Astrocyte (in vitro differentiated cells and primary cell): ENCODE measurements around the gene MAP7D1. TPM values are rescaled to one million over a fixed set of nuclear protein-coding genes. Genes with fewer than 3 reads are reported as not detected.
"Not testable (repeated sequence)": the region's sequence is repeated elsewhere in the genome, so short reads cannot be mapped to it uniquely, and the experiment has no call there.

Source experiments
- DNase-seq: peaks from one replicate; pipeline ENCODE4 v3.0.0-alpha.2; 2010; ENCODE audit warnings: low read depth
- FAIRE-seq: peaks from 2 replicates; lab custom pipeline; 2011; peaks lifted over from hg19 to GRCh38; lab: Jason Lieb, UNC
- H2AFZ ChIP-seq: 2 replicates; pipeline ENCODE4 v1.6.0; 2012; ENCODE audit warnings: low read depth, low read length, inconsistent platforms
- H3K27ac ChIP-seq: 2 replicates; pipeline ENCODE4 v1.5.1; 2011; ENCODE audit warnings: low read depth, low read length, inconsistent platforms
- H3K27me3 ChIP-seq: 2 replicates; pipeline ENCODE4 v1.6.0; 2011; ENCODE audit warnings: low read length, inconsistent platforms; ENCODE audit not compliant: insufficient read depth
- H3K36me3 ChIP-seq: 2 replicates; pipeline ENCODE4 v1.5.1; 2011; ENCODE audit warnings: low read length, inconsistent platforms; ENCODE audit not compliant: insufficient read depth
- H3K4me1 ChIP-seq: 2 replicates; pipeline ENCODE4 v1.5.1; 2011; ENCODE audit warnings: low read length, inconsistent platforms; ENCODE audit not compliant: insufficient read depth
- H3K4me2 ChIP-seq: 2 replicates; pipeline ENCODE4 v1.6.0; 2012; ENCODE audit warnings: low read length, inconsistent platforms
- H3K4me3 ChIP-seq: 2 replicates; pipeline ENCODE4 v1.5.1; 2011; ENCODE audit warnings: low read depth, mild to moderate bottlenecking, low read length, inconsistent platforms; ENCODE audit not compliant: insufficient read depth
- H3K79me2 ChIP-seq: 2 replicates; pipeline ENCODE4 v1.6.0; 2012; ENCODE audit warnings: mild to moderate bottlenecking, low read length, inconsistent platforms; ENCODE audit not compliant: insufficient read depth
- H3K9ac ChIP-seq: 2 replicates; pipeline ENCODE4 v1.6.0; 2012; ENCODE audit warnings: mild to moderate bottlenecking, low read length, inconsistent platforms
- H3K9me3 ChIP-seq: 2 replicates; pipeline ENCODE4 v1.5.1; 2012; ENCODE audit warnings: low read depth, mild to moderate bottlenecking, low read length, inconsistent platforms; ENCODE audit not compliant: insufficient read depth
- H4K20me1 ChIP-seq: 2 replicates; pipeline ENCODE4 v1.6.0; 2012; ENCODE audit warnings: low read length, inconsistent platforms; ENCODE audit not compliant: insufficient read depth
- H3K27ac Mint-ChIP-seq: one replicate; pipeline ENCODE4 v1.8.0; 2021; ENCODE audit warnings: mild to moderate bottlenecking, mixed read lengths; ENCODE audit not compliant: unreplicated experiment
- H3K27me3 Mint-ChIP-seq: one replicate; pipeline ENCODE4 v1.8.0; 2021; ENCODE audit warnings: low read depth, mixed read lengths; ENCODE audit not compliant: unreplicated experiment
- H3K36me3 Mint-ChIP-seq: one replicate; pipeline ENCODE4 v1.8.0; 2021; ENCODE audit warnings: low read depth, mixed read lengths; ENCODE audit not compliant: unreplicated experiment
- H3K4me1 Mint-ChIP-seq: one replicate; pipeline ENCODE4 v1.8.0; 2021; ENCODE audit warnings: low read depth, mixed read lengths; ENCODE audit not compliant: unreplicated experiment
- H3K4me3 Mint-ChIP-seq: one replicate; pipeline ENCODE4 v1.8.0; 2021; ENCODE audit warnings: mild to moderate bottlenecking, moderate library complexity, mixed read lengths; ENCODE audit not compliant: unreplicated experiment
- H3K9me3 Mint-ChIP-seq: one replicate; pipeline ENCODE4 v1.8.0; 2021; ENCODE audit warnings: mild to moderate bottlenecking, mixed read lengths; ENCODE audit not compliant: unreplicated experiment
- CTCF ChIP-seq: IDR thresholded peaks from 2 replicates; pipeline ENCODE4 v1.5.1; 2011; ENCODE audit warnings: low read depth, mild to moderate bottlenecking, inconsistent platforms, low read length, moderate library complexity; ENCODE audit not compliant: insufficient read depth
- EZH2 ChIP-seq: IDR thresholded peaks from 2 replicates; pipeline ENCODE4 v1.6.1; 2012; ENCODE audit warnings: mild to moderate bottlenecking, low read length, inconsistent platforms; ENCODE audit not compliant: insufficient read depth
- total RNA-seq: library from RNA; stranded (reverse); gene quantifications from 2 replicates; pipeline ENCODE4 v1.2.1, GENCODE V29; 2021

MAP7D1 gene
- total RNA-seq, 1 donor from 2014 or later, result 271 TPM

- H3K27ac Mint-ChIP-seq, result peak overlapping the region; percentile 73
- Histone ChIP-seq H2AFZ (peak overlapping the region; percentile 36), H3K27ac (peak overlapping the region; percentile 45), H4K20me1 (no peaks in the 10 kb centered on the region), H3K4me1 (peaks cover 11% of the 10 kb centered on the region), H3K4me3 (no peak overlapping the region), H3K27me3 (no peaks in the 10 kb centered on the region), H3K4me2 (peak overlapping the region; percentile 51), H3K9ac (peak overlapping the region; percentile 61), H3K9me3 (no peaks in the 10 kb centered on the region), H3K36me3 (peaks cover 3% of the 10 kb centered on the region), H3K79me2 (no peaks in the 10 kb centered on the region)
- H3K36me3 Mint-ChIP-seq, result peaks cover 8% of the 10 kb centered on the region
- H3K27me3 Mint-ChIP-seq, result no peaks in the 10 kb centered on the region
- H3K4me1 Mint-ChIP-seq, result peaks cover 10% of the 10 kb centered on the region
- no peak overlapping the region for H3K4me3 Mint-ChIP-seq
- DNase-seq, result peak; percentile 79
- no peaks in the 10 kb centered on the region for H3K9me3 Mint-ChIP-seq
- TF ChIP-seq CTCF, result peak; percentile 81
- no peak for TF ChIP-seq EZH2
- FAIRE-seq, result peak; percentile 70
These were observed 32.0 kb downstream of the MAP7D1 start for GRCh38 chr1:36187800-36188593.

- H2AFZ ChIP-seq, H3K27ac Mint-ChIP-seq, H3K4me1 ChIP-seq, H3K36me3 ChIP-seq, H3K27ac ChIP-seq, H3K36me3 Mint-ChIP-seq, H3K9me3 Mint-ChIP-seq, H3K9ac ChIP-seq, H3K4me1 Mint-ChIP-seq, H3K27me3 ChIP-seq, H3K79me2 ChIP-seq, FAIRE-seq, H3K27me3 Mint-ChIP-seq, H3K4me2 ChIP-seq, H4K20me1 ChIP-seq, H3K9me3 ChIP-seq, DNase-seq, H3K4me3 ChIP-seq, H3K4me3 Mint-ChIP-seq: not testable (repeated sequence)
These were observed 40.8 kb downstream of the MAP7D1 start for GRCh38 chr1:36196805-36197204.

- no peaks in the 10 kb centered on the region for H4K20me1 ChIP-seq
- Mint-ChIP-seq H3K4me1 (peaks cover 5% of the 10 kb centered on the region), H3K27ac (no peak overlapping the region), H3K27me3 (no peaks in the 10 kb centered on the region), H3K36me3 (peaks cover 3% of the 10 kb centered on the region), H3K4me3 (no peak overlapping the region), H3K9me3 (no peaks in the 10 kb centered on the region)
- no peak overlapping the region for H3K9ac ChIP-seq
- H3K27me3 ChIP-seq, result no peaks in the 10 kb centered on the region
- no peak overlapping the region for H3K4me2 ChIP-seq
- peaks cover 4% of the 10 kb centered on the region for H3K4me1 ChIP-seq
- no peak overlapping the region for H3K4me3 ChIP-seq
- DNase-seq (no peak), FAIRE-seq (no peak)
- H3K36me3 ChIP-seq, result no peaks in the 10 kb centered on the region
- TF ChIP-seq CTCF, result no peak
- TF ChIP-seq EZH2, result no peak
- no peaks in the 10 kb centered on the region for H3K9me3 ChIP-seq
- no peak overlapping the region for H3K27ac ChIP-seq
- H3K79me2 ChIP-seq, result no peaks in the 10 kb centered on the region
- no peak overlapping the region for H2AFZ ChIP-seq
These were observed 42.7 kb downstream of the MAP7D1 start for GRCh38 chr1:36198641-36199040.
